Measurements from ENCODE around the gene TLR1.
"Not testable (repeated sequence)": the region's sequence is repeated elsewhere in the genome, so short reads cannot be mapped to it uniquely, and the experiment has no call there.

The TLR1 gene

GRCh38 chr4:38804654-38805295, at the start of gene TLR1:
TSS of gene TLR1 (minus strand) at chr4:38804791. CDS start at chr4:38798831, 5,960 bp downstream.
- DNase-seq (ENCODE audit: low read depth in 2 of 2, low spot score in 1 of 2), result no peak

- DNase-seq (ENCODE audit: low read depth in 2 of 2, low spot score in 1 of 2), result no peak
These were observed 41.4 kb upstream of the TLR1 start for GRCh38 chr4:38846015-38846414.

GRCh38 chr4:38842994-38843393, 38.4 kb upstream of the TLR1 start:
- no peak for DNase-seq (ENCODE audit: low read depth in 2 of 2, low spot score in 1 of 2)

DNA sequence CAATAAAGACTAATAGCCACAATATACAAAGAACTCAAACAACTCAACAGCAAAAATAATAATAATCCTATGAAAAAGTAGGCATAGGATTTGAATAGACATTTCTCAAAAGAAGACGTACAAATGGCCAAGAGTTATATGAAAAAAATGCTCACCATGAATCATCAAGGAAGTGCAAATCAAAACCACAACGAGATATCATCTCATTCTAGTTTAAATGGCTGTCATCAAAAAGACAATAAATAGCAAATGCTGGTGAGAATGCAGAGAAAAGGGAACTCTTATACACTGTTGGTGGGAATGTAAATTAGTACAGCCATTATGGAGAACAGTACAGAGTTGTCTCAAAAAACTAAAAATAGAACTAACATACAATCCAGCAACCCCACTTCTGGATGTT, 33.3 kb upstream of the TLR1 start:
- DNase-seq (ENCODE audit: low read depth in 2 of 2, low spot score in 1 of 2), result no peak

- DNase-seq (ENCODE audit: low read depth in 2 of 2, low spot score in 1 of 2), result no peak
These were observed 32.7 kb upstream of the TLR1 start for GRCh38 chr4:38837334-38837733.

DNA sequence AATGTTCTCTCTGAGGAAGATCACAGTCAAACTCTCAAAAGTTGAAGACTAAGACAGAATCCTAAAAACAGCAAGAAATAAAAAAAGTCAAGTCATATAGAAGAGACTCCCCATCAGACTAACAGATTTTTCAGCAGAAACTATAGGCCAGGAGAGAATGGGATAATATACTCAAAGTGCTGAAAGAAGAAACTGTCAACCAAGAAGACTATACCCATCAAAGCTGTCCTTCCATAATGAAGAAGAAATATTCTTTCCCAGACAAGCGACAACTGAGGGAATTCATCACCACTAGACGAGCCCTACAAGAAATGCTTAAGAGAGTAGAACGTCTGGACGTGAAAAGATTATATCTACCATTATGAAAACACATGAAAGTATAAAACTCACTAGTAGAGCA, 30.0 kb upstream of the TLR1 start:
- DNase-seq (ENCODE audit: low read depth in 2 of 2, low spot score in 1 of 2), result no peak

GRCh38 chr4:38832624-38833528, 28.3 kb upstream of the TLR1 start:
- no peak for DNase-seq (ENCODE audit: low read depth in 2 of 2, low spot score in 1 of 2)

DNA sequence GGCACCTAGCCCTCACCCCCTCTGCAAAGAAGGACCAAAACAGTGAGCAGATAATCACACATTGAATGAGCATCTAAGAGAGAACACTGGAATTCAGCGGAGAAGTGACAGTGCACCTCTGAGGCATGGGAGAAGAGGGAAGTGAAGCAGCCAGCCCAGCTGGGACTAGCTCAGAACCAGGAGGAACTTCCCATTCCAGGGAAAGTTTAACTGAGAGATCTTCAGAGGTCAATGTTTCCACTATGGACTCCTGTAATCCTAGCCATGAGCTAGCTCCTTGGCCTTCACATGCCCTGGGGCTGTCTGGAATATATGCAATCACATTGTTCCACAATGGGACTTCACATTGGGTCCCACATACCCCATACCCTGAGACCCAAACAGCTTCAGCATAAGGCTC, 27.6 kb upstream of the TLR1 start:
- DNase-seq (ENCODE audit: low read depth in 2 of 2, low spot score in 1 of 2), result no peak

DNA sequence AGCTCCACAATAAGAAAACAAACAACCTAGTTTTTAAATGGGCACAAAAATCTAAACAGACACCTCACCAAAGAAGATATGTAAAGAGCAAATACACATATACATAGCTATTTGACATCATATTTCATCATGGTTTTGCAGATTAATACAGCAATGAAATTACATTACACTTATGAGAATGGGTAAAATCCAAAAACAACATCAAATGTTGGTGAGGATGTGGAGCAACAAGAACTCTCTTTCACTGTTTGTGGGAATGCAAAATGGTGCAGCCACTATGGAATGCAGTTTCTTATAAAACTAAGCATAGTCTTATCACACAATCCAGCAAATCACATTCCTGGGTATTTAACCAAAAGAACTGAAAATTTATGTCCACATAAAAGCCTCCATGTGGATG, 27.1 kb upstream of the TLR1 start:
- DNase-seq (ENCODE audit: low read depth in 2 of 2, low spot score in 1 of 2), result no peak

DNA sequence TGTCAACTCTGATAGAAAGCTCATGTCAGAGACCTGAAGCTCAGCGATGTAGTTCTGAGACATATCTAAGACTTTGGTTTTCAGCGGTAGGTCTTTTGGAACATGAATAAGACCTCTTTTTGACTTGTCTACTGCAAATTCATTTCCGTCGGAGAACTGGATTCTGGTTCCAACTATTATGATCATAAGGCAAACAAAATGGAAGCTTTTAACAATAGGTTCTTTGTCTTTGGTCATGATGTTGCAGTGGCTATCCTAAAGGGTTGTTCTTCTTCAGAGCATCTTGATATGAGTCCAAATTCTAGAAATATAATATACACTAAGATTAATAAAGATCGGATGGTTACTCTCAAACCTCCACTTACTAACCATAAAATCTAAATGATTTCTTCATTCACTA, 24.6 kb upstream of the TLR1 start:
- no peak for DNase-seq (ENCODE audit: low read depth in 2 of 2, low spot score in 1 of 2)

DNA sequence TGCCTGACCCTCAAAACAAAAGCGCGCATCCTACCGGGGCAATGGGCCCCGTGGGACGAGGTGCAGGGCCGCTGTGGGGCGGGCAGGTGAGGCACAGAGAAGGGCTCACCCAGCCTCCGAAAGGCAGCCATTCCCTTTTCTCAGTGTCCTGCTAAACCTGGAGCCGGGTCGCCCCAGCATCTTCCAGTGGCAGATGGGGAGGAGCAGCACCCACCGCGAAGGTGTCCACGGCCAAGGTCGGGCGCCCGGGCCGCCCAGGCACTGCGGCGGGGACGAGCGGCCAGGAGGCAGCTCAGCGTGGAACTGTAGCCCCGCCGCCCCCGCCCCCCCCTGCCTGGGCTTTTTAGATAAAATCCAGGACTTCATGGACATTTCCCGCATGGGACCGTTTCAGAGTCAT, 19.2 kb upstream of the TLR1 start:
- no peak for DNase-seq (ENCODE audit: low read depth in 2 of 2, low spot score in 1 of 2)

- no peak for DNase-seq (ENCODE audit: low read depth in 2 of 2, low spot score in 1 of 2)
These were observed 18.2 kb upstream of the TLR1 start for GRCh38 chr4:38822748-38823303.

- no peak for DNase-seq (ENCODE audit: low read depth in 2 of 2, low spot score in 1 of 2)
These were observed 17.1 kb upstream of the TLR1 start for GRCh38 chr4:38821739-38822138.

DNA sequence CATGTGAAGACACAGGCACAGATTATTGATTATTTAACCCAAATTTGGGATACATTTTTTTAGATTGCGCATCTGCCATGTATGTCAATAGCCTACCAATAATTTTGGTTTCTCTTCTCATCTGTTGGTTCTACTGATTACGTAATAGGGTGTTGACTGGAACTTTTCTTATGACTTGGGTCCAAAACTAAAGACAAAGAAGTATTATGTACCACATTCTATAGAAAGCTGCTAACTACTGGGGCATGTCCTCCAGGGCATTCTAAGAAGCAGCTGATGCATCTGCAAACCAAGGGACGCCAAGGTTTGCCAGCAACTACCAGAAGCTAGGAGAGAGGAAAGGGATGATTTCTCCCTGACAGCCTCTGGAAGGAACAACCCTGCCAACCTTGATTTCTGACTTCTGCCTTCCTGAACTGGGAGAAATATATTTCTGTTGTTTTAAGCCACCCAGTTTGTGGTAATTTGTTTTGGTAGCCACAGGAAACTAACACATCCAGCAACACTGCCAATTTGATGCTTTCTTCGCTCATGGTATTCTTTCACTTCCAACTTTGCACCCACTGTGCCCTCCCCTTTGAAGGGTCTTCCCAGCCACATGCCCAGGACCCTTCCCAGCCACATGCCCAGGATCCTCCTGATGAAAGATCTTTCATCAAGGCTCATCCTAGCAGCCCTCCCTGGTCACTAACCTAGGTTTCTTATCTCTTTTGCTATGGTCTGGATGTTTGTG, 15.9 kb upstream of the TLR1 start:
- no peak for DNase-seq (ENCODE audit: low read depth in 2 of 2, low spot score in 1 of 2)

DNA sequence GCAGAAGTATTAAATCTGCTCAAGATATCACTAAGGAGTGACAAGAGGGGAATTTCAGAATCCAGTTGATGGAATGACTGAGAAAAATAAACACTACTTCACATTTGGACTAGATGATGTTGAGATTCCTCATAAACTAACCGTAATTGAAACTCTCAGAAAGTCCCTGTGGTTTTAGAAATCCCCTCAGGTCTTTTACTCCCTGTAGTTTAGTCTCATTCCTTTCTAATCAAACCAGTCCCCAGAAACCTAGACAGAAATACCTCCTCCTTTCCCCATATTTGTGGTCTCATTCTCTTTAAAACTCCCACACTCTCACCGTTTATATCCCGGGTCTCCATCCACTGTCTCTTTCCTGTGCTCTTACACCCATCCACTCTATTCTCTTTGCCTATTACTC, 15.0 kb upstream of the TLR1 start:
- no peak for DNase-seq (ENCODE audit: low read depth in 2 of 2, low spot score in 1 of 2)

- DNase-seq (ENCODE audit: low read depth in 2 of 2, low spot score in 1 of 2), result no peak
These were observed 13.9 kb upstream of the TLR1 start for GRCh38 chr4:38818441-38818976.

DNA sequence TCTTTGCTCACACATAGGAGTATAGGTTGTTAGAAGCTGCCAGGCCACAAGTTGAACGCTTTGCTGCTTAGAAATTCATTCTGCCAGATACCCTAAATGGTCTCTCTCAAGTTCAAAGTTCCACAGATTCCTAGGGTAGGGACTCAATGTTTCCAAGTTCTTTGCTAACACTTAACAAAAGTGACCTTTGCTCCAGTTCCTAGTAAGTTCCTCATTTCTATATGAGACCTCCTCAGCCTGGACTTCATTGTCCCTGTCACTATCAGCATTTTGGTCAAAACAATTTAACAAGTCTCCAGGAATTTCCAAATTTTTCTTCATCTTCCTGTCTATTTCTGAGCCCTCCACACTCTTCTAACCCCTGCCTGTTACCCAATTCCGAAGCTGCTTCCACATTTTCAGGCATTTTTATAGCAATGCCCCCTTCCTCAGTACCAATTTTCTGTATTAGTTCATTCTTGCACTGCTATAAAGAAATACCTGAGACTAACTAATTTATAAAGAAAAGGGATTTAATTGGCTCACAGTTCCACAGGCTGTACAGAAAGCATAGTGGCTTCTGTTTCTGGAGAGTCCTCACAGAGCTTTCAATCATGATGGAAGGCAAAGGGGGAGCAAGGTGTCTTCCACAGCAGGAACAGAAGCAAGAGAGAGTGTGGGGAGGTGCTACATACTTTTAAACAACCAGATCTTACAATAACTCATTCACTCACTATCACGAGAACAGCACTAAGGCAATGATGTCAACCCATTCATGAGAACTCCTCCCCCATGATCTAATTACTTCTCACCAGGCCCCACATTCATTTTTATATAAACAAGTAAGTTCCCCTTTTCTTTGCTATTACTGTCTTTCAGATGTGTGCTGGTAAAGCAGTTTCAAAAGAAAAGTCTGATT, 11.5 kb upstream of the TLR1 start:
- DNase-seq (ENCODE audit: low read depth in 2 of 2, low spot score in 1 of 2), result no peak

- no peak for DNase-seq (ENCODE audit: low read depth in 2 of 2, low spot score in 1 of 2)
These were observed 9.8 kb upstream of the TLR1 start for GRCh38 chr4:38814386-38814785.

DNA sequence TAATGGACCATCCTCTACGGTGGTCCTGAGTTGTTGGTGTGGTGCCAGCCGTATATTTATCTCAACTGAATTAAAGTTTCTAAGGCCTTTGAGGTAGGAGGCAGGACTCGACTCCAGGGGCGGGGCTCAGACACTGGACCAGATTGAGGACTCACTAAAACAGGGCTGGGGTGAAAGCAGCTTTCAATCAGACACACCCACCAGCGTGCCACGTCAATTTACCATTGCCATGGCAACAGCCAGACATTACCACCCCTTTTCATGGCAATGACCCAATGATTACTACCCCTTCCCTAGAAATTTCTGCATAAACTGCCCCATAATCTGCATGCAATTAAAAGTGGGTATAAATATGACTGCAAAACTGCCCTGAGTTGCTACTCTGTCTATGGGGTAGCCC, 6.7 kb upstream of the TLR1 start:
- no peak for DNase-seq (ENCODE audit: low read depth in 2 of 2, low spot score in 1 of 2)

- DNase-seq (ENCODE audit: low read depth in 2 of 2, low spot score in 1 of 2), result not testable (repeated sequence)
These were observed 2.9 kb upstream of the TLR1 start for GRCh38 chr4:38807462-38807861.

All from stimulated activated CD8-positive, alpha-beta memory T cell treated with anti-CD3 and anti-CD28 coated beads, Interleukin-4, amount 100 ng/mL, for 1 hour (primary cell).